ENCODE measurements around the gene XRCC3. TPM values are rescaled to one million over a fixed set of nuclear protein-coding genes. Genes with fewer than 3 reads are reported as not detected.

XRCC3 gene
- total RNA-seq, 2 donors from 2014 or later = 36.4 to 62.4 TPM

- ATAC-seq (replicated peaks) = no peak
- H3K27me3 Mint-ChIP-seq = no peaks in the 10 kb centered on the region
- no peaks in the 10 kb centered on the region for H3K4me1 Mint-ChIP-seq
- H3K27ac Mint-ChIP-seq = no peak overlapping the region
- no peak overlapping the region for H3K4me3 Mint-ChIP-seq
- H3K36me3 Mint-ChIP-seq (ENCODE audit: low read depth) = peaks cover 43% of the 10 kb centered on the region
- H3K9me3 Mint-ChIP-seq = no peaks in the 10 kb centered on the region
Observed at GRCh38 chr14:103650213-103650612, 65.0 kb downstream of the XRCC3 start.

GRCh38 chr14:103649001-103649400 lies 66.2 kb downstream of the XRCC3 start:
- H3K36me3 Mint-ChIP-seq (ENCODE audit: low read depth) = peaks cover 31% of the 10 kb centered on the region
- no peaks in the 10 kb centered on the region for H3K4me1 Mint-ChIP-seq
- H3K27ac Mint-ChIP-seq = no peak overlapping the region
- H3K4me3 Mint-ChIP-seq = no peak overlapping the region
- no peaks in the 10 kb centered on the region for H3K27me3 Mint-ChIP-seq
- no peaks in the 10 kb centered on the region for H3K9me3 Mint-ChIP-seq
- no peak for ATAC-seq (replicated peaks)

Other genes starting within 250 kb of the XRCC3 start
- 10 to 100 TPM in 1 of 2 donors, 1 to 10 TPM in 1; 4.5 to 13.4 TPM for gene CKB, start 192.6 kb downstream of the XRCC3 start, total RNA-seq
- gene TRMT61A, start 186.3 kb downstream of the XRCC3 start, total RNA-seq = 10 to 100 TPM in 1 of 2 donors, 1 to 10 TPM in 1; 7.0 to 17.2 TPM
- 10 to 100 TPM; 21.0 to 33.2 TPM for gene BAG5, start 152.8 kb downstream of the XRCC3 start, total RNA-seq
- gene COA8, start 152.5 kb downstream of the XRCC3 start, total RNA-seq = 10 to 100 TPM; 30.9 to 39.9 TPM
- gene KLC1, start 86.2 kb downstream of the XRCC3 start, total RNA-seq = 100 to 1,000 TPM; 135 to 137 TPM
- gene ZFYVE21, start 359 bp upstream of the XRCC3 start, total RNA-seq = 10 to 100 TPM; 18.2 to 20.6 TPM
- 10 to 100 TPM; 10.0 to 10.4 TPM for gene PPP1R13B, start 132.1 kb upstream of the XRCC3 start, total RNA-seq
- under 1 TPM in 1 of 2 donors, not detected in 1; 0.95 TPM for gene TDRD9, start 213.0 kb upstream of the XRCC3 start, total RNA-seq
- not detected for gene RD3L, start 227.1 kb upstream of the XRCC3 start, total RNA-seq